VCaP (cell line): ENCODE results near the gene NEK3.

Experiments used
- H3K27ac ChIP-seq: fragments of 450-650 bp; 2 replicates; pipeline ENCODE4 v1.5.1; 2017
- TF ChIP-seq, protein P1 (sequence below): fragments of 450-650 bp; conservative IDR thresholded peaks from 2 replicates; pipeline ENCODE4 v1.5.1; 2017; ENCODE audit warnings: mild to moderate bottlenecking, moderate library complexity

NEK3 gene

DNA sequence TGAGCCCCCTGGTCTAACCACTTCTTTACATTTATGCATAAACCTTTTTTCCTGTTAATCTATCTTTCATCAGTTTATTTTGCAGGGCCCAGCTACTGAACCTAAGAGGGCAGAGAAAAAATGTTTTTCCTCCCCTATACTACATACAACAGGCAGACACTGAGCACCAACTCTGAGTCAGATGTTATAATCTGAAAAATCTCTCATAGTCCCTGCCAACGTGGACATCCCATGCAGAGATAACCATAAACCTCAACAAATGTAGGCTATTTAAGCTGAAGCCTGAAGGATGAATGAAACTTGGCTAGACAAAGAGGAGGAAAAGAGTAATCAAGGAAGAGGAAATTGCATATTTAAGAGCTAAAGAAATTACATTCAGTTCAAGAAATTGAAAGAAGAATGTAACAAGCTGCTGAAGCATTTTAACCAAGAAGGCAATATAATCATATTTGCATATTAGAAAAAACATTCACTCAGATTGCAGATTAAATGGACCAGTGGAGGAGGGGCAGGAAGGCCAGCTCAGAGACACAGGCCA lies 2.6 kb downstream of the NEK3 start:
- TF ChIP-seq, protein P1, sequence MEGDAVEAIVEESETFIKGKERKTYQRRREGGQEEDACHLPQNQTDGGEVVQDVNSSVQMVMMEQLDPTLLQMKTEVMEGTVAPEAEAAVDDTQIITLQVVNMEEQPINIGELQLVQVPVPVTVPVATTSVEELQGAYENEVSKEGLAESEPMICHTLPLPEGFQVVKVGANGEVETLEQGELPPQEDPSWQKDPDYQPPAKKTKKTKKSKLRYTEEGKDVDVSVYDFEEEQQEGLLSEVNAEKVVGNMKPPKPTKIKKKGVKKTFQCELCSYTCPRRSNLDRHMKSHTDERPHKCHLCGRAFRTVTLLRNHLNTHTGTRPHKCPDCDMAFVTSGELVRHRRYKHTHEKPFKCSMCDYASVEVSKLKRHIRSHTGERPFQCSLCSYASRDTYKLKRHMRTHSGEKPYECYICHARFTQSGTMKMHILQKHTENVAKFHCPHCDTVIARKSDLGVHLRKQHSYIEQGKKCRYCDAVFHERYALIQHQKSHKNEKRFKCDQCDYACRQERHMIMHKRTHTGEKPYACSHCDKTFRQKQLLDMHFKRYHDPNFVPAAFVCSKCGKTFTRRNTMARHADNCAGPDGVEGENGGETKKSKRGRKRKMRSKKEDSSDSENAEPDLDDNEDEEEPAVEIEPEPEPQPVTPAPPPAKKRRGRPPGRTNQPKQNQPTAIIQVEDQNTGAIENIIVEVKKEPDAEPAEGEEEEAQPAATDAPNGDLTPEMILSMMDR = no peak
- H3K27ac ChIP-seq = no peak overlapping the region

DNA sequence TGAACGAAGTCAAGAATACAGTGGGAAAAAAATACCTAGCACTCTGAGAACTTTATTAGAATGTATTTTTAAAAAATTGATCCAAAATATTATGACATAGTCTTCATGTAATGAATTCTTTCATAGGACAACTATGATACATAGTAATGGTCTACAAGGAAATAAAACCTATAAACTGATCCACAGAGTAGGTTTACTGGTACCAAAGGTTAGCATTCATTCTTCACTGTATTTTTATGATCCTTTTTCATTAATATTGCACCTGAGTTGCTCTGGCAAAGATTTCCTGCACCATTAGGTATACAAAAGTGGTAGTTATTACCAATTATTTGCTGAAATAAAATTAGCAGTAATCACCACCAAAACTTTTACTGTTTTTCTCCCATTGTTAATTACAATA lies 4.2 kb downstream of the NEK3 start:
- TF ChIP-seq, protein P1 = no peak
- no peak overlapping the region for H3K27ac ChIP-seq

DNA sequence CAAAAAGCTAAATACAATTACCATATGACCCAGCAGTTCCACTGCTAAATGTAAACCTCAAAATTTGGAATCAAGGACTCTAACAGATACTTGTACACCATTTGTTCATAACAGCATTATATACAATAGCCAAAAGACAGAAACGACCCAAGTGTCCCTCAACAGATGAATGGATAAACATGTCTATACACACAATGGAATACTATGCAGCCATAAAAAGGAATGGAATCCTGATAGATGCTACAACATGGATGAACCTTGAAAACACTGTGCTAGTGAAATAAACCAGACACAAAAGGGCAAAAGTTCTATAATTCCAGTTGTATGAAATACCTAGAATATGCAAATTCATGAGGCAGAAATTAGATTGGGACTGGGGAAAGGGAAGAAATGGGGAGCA lies 12.2 kb downstream of the NEK3 start:
- H3K27ac ChIP-seq = no peak overlapping the region
- TF ChIP-seq, protein P1 = no peak

DNA sequence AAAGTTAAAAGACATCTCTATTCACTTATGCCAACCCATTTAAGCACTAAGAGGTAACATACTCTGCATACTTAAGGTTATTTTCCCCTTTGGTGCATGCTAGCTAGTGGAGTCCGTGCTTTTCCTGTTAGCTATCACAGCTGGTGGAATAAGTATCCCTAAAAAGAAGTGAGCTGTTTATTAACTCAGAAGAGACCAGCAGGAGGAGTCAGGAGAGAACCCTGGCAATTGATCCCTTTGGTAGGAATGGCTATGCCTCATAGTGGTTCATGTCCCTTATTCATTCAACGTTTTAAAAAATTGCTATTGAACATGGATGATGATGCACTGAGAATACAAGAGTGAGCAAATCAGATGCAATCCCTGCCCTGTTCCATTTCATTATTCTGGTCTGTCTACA lies 18.1 kb downstream of the NEK3 start:
- TF ChIP-seq, protein P1 = peak; percentile 39

DNA sequence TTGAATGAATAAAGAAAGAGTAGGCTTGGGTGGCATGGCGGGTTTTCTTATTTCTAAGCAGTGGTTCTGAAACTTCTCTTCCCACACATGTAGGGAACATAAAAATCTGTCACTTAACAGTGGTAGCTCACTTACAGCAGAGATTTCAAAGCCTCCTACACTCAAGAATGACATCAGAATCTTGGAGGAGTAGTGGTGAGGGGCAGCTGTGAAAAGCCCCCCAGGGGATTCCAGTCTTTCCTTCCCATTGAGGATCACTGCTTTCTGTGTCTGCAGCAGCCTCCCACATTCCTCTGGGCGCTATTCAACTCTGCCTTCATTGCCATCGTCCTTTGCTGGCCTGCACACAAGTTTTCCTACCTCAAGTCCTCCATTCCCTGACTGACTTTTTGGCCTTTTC lies 21.9 kb downstream of the NEK3 start:
- TF ChIP-seq, protein P1 = no peak
- no peak overlapping the region for H3K27ac ChIP-seq

More for the DNA sequence above, 18.1 kb downstream of the NEK3 start:
- no peak overlapping the region for H3K27ac ChIP-seq

DNA sequence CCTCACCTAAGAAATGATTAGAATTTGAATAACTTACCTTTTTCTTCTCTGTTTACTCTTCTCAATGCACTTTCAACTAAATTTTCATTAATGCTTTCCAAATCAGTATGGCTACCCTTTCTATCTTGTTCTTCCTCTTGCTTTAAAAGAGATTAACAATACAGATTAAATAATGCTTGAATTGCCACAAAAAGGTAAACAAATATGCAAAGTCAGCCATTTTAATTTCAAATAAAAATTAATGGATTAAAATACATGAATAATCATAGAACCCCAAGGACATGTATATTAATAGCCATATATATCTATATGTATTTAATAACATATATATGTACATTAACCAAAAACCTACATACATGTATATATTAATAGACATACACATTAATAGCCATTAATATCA lies 22.6 kb downstream of the NEK3 start:
- no peak overlapping the region for H3K27ac ChIP-seq
- TF ChIP-seq, protein P1 = no peak

DNA sequence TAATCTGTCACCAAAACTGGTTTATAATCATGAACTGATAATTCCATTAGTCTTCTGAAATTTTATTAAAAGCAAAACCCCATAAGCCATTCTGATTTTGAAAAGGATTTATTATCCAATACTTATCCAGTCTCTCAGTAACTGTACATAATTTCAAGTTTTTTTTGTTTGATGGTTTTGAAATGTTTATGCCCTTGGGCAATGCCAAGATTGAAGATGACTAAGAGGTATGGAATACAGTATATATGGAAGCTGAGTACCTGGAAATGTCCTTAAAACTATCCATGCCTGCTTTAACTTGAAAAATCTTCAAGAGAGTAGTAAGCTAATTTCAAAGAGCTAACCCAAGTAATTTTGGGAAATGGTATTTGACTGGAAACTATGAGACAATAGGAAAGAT lies 28.8 kb downstream of the NEK3 start:
- H3K27ac ChIP-seq = no peak overlapping the region
- TF ChIP-seq, protein P1 = no peak
